AG04449 (cell line): ENCODE measurements around the gene CRYBG2.
A peak's percentile ranks its signal among the peaks of the same experiment; 100 is the strongest.
"Not testable (repeated sequence)": the region's sequence is repeated elsewhere in the genome, so short reads cannot be mapped to it uniquely, and the experiment has no call there.

Experiments
- CTCF ChIA-PET: fragments of 350-600 bp; formaldehyde crosslinking; extraction: SDS; loops from one replicate; lab custom pipeline; 2021; ENCODE audit warnings: antibody characterized with exemption; lab: Yijun Ruan, JAX
- POLR2A ChIA-PET: fragments of 400-600, 350-600 bp; formaldehyde crosslinking; extraction: SDS; loops from one replicate; lab custom pipeline; 2020; ENCODE audit warnings: antibody characterized with exemption, inconsistent platforms; lab: Yijun Ruan, JAX
- DNase-seq: peaks from one replicate; pipeline ENCODE4 v3.0.0-alpha.2; 2010; ENCODE audit warnings: low read depth, low spot score
- H3K4me3 ChIP-seq: 2 replicates; pipeline ENCODE4 v1.5.1; 2011; ENCODE audit warnings: low read depth, mild to moderate bottlenecking, control low read depth, low read length
- CTCF ChIP-seq: IDR thresholded peaks from one replicate; pipeline ENCODE4 v1.5.1; 2011; ENCODE audit warnings: mild to moderate bottlenecking, moderate library complexity, low read length, control low read depth, inconsistent platforms; ENCODE audit not compliant: insufficient read depth; ENCODE audit errors: missing control alignments

CRYBG2 gene

GRCh38 chr1:26378088-26378878, 24.4 kb upstream of the CRYBG2 start:
- DNase-seq: peak; percentile 92
- TF ChIP-seq CTCF: no peak
- ChIA-PET POLR2A (interaction anchor here (0.8 to 1.4 kb wide), 4 partner anchors 39 to 102 kb away, joined by 3 to 6 read pairs (median 3); partner anchors contain the start of genes CD52 and SH3BGRL3), CTCF (interaction anchor here (0.9 to 9.7 kb wide), 10 partner anchors 11 to 257 kb away, joined by 3 to 203 read pairs (median 4); partner anchors contain the start of gene ZNF593)
- peak overlapping the region; percentile 34 for H3K4me3 ChIP-seq

GRCh38 chr1:26376050-26376449, 22.1 kb upstream of the CRYBG2 start:
- ChIA-PET CTCF (interaction anchor here (0.7 to 9.7 kb wide), 6 partner anchors 13 to 206 kb away, joined by 3 to 203 read pairs (median 4); partner anchors contain the start of gene ZNF593), POLR2A (no interaction called here)
- DNase-seq: no peak
- no peak overlapping the region for H3K4me3 ChIP-seq
- TF ChIP-seq CTCF: no peak

GRCh38 chr1:26375081-26375480, 21.2 kb upstream of the CRYBG2 start:
- ChIA-PET CTCF (interaction anchor here (1.1 to 9.7 kb wide), 6 partner anchors 12 to 271 kb away, joined by 3 to 203 read pairs (median 8); no protein-coding TSS in a partner anchor), POLR2A (no interaction called here)
- no peak for TF ChIP-seq CTCF
- no peak for DNase-seq
- no peak overlapping the region for H3K4me3 ChIP-seq

GRCh38 chr1:26374361-26374760, 20.4 kb upstream of the CRYBG2 start:
- POLR2A ChIA-PET, H3K4me3 ChIP-seq, DNase-seq: not testable (repeated sequence)
- CTCF ChIA-PET: interaction anchor here (0.7 to 9.7 kb wide), 10 partner anchors 11 to 270 kb away, joined by 3 to 203 read pairs (median 4); no protein-coding TSS in a partner anchor

- TF ChIP-seq CTCF: no peak
- H3K4me3 ChIP-seq: no peak overlapping the region
- DNase-seq: no peak
- ChIA-PET CTCF (interaction anchor here (0.8 to 9.7 kb wide), 10 partner anchors 11 to 140 kb away, joined by 3 to 203 read pairs (median 4); partner anchors contain the start of gene CEP85), POLR2A (no interaction called here)
These were observed 19.9 kb upstream of the CRYBG2 start for GRCh38 chr1:26373789-26374188.

GRCh38 chr1:26373281-26373680, 19.4 kb upstream of the CRYBG2 start:
- CTCF ChIA-PET: interaction anchor here (0.8 to 9.7 kb wide), 10 partner anchors 10 to 139 kb away, joined by 3 to 203 read pairs (median 4); partner anchors contain the start of gene CEP85
- no peak for DNase-seq
- POLR2A ChIA-PET: no interaction called here

GRCh38 chr1:26372611-26373010, 18.7 kb upstream of the CRYBG2 start, which contains the start of gene ZNF683:
Gene ZNF683, minus strand, starts transcription at chr1:26372750. Its CDS starts 4,179 bp downstream, at chr1:26368571.
- POLR2A ChIA-PET, DNase-seq, H3K4me3 ChIP-seq: not testable (repeated sequence)
- CTCF ChIA-PET: interaction anchor here (1.2 to 9.7 kb wide), 5 partner anchors 9 to 139 kb away, joined by 3 to 203 read pairs (median 4); partner anchors contain the start of gene CEP85

More at GRCh38 chr1:26373281-26373680, 19.4 kb upstream of the CRYBG2 start:
- no peak overlapping the region for H3K4me3 ChIP-seq
- TF ChIP-seq CTCF: no peak
